Activated T-cell treated with anti-CD3 and anti-CD28 coated beads, Interleukin-2, amount 50 U/mL, for 72 hours (primary cell): ENCODE measurements around the gene HOXD11. TPM values are rescaled to one million over a fixed set of nuclear protein-coding genes. Genes with fewer than 3 reads are reported as not detected.

Experiments
- ATAC-seq, 2 donors: fragments of 150-1000 bp; cut with Tn5 transposase; replicated peaks in 1 of 2; 2 replicates each; pipeline ENCODE4 v1.10.0; 2021; ENCODE audit warnings: moderate library complexity in 2 of 2, mild to moderate bottlenecking in 1 of 2
- DNase-seq, 2 donors: peaks; one replicate each; pipeline ENCODE4 v3.0.0; 2021 to 2022; ENCODE audit warnings: mixed read lengths in 1 of 2
- H3K27ac Mint-ChIP-seq: one replicate; pipeline ENCODE4 v1.8.0; 2022; ENCODE audit warnings: mild to moderate bottlenecking, moderate library complexity, mixed read lengths
- H3K27me3 Mint-ChIP-seq: one replicate; pipeline ENCODE4 v1.8.0; 2022; ENCODE audit warnings: low read depth, mixed read lengths
- H3K36me3 Mint-ChIP-seq, 2 donors: one replicate each; pipeline ENCODE4 v1.8.0; 2022; ENCODE audit warnings: mixed read lengths in 2 of 2, mild to moderate bottlenecking in 1 of 2; ENCODE audit not compliant: insufficient read depth in 2 of 2
- H3K4me1 Mint-ChIP-seq: one replicate; pipeline ENCODE4 v1.8.0; 2022; ENCODE audit warnings: low read depth, mixed read lengths
- H3K4me3 Mint-ChIP-seq, 2 donors: one replicate each; pipeline ENCODE4 v1.8.0; 2022; ENCODE audit warnings: mild to moderate bottlenecking in 2 of 2, mixed read lengths in 2 of 2, moderate library complexity in 2 of 2
- H3K9me3 Mint-ChIP-seq, 2 donors: one replicate each; pipeline ENCODE4 v1.8.0; 2022; ENCODE audit warnings: mixed read lengths in 2 of 2
- total RNA-seq, 2 donors: library from RNA; stranded (reverse); gene quantifications; one replicate each; pipeline ENCODE4 v1.2.3, GENCODE V29; 2022

The HOXD11 gene
- total RNA-seq, 2 donors from 2014 or later, result not detected

GRCh38 chr2:176109192-176109901, 2.3 kb downstream of the HOXD11 start:
- H3K4me3 Mint-ChIP-seq, result peak overlapping the region; percentile 54 to 58
- H3K27me3 Mint-ChIP-seq, result peaks cover 78% of the 10 kb centered on the region
- H3K4me1 Mint-ChIP-seq, result peaks cover 39% of the 10 kb centered on the region
- H3K27ac Mint-ChIP-seq, result peak overlapping the region; percentile 68
- ATAC-seq (no peak), DNase-seq (no peak)
- peaks cover 2 to 3% of the 10 kb centered on the region in 2 donors for H3K36me3 Mint-ChIP-seq
- H3K9me3 Mint-ChIP-seq, result no peaks in the 10 kb centered on the region

GRCh38 chr2:176109946-176110345, 2.9 kb downstream of the HOXD11 start:
- Mint-ChIP-seq H3K4me1 (peaks cover 33% of the 10 kb centered on the region), H3K27ac (peak overlapping the region; percentile 67), H3K4me3 (no peak overlapping the region), H3K36me3 (peaks cover 2 to 3% of the 10 kb centered on the region in 2 donors), H3K27me3 (peaks cover 78% of the 10 kb centered on the region), H3K9me3 (no peaks in the 10 kb centered on the region)
- ATAC-seq (no peak), DNase-seq (no peak)

GRCh38 chr2:176110415-176111308, 3.6 kb downstream of the HOXD11 start:
- H3K36me3 Mint-ChIP-seq, result peaks cover 2 to 3% of the 10 kb centered on the region in 2 donors
- H3K27me3 Mint-ChIP-seq, result peaks cover 78% of the 10 kb centered on the region
- ATAC-seq (no peak), DNase-seq (no peak)
- no peaks in the 10 kb centered on the region for H3K9me3 Mint-ChIP-seq
- peaks cover 26% of the 10 kb centered on the region for H3K4me1 Mint-ChIP-seq
- no peak overlapping the region for H3K4me3 Mint-ChIP-seq
- H3K27ac Mint-ChIP-seq, result peak overlapping the region; percentile 57

GRCh38 chr2:176111309-176111663, 4.2 kb downstream of the HOXD11 start:
- H3K9me3 Mint-ChIP-seq, result no peaks in the 10 kb centered on the region
- no peak overlapping the region for H3K4me3 Mint-ChIP-seq
- H3K27ac Mint-ChIP-seq, result peak overlapping the region; percentile 57
- H3K27me3 Mint-ChIP-seq, result peaks cover 78% of the 10 kb centered on the region
- DNase-seq, result peak; percentile 45 to 53
- peak in 1 of 2 donors; percentile 33 for ATAC-seq
- peaks cover 20% of the 10 kb centered on the region for H3K4me1 Mint-ChIP-seq
- H3K36me3 Mint-ChIP-seq, result peaks cover under 1 to 2% of the 10 kb centered on the region in 2 donors

- DNase-seq (no peak), ATAC-seq (no peak)
- Mint-ChIP-seq H3K36me3 (peaks cover 0 to 2% of the 10 kb centered on the region in 2 donors), H3K27me3 (peaks cover 81% of the 10 kb centered on the region), H3K4me3 (no peak overlapping the region), H3K9me3 (no peaks in the 10 kb centered on the region), H3K4me1 (peaks cover 17% of the 10 kb centered on the region), H3K27ac (no peak overlapping the region)
Observed at GRCh38 chr2:176111846-176112374, 4.8 kb downstream of the HOXD11 start.

GRCh38 chr2:176112375-176113302, 5.6 kb downstream of the HOXD11 start:
- Mint-ChIP-seq H3K27me3 (peaks cover 88% of the 10 kb centered on the region), H3K4me1 (peaks cover 17% of the 10 kb centered on the region), H3K9me3 (no peaks in the 10 kb centered on the region), H3K36me3 (peaks cover 0 to 2% of the 10 kb centered on the region in 2 donors), H3K27ac (peak overlapping the region; percentile 57), H3K4me3 (no peak overlapping the region)
- DNase-seq (no peak), ATAC-seq (no peak)

- H3K27ac Mint-ChIP-seq, result no peak overlapping the region
- DNase-seq, result no peak
- H3K4me1 Mint-ChIP-seq, result peaks cover 20% of the 10 kb centered on the region
- H3K4me3 Mint-ChIP-seq, result no peak overlapping the region
- no peak for ATAC-seq
- peaks cover 96% of the 10 kb centered on the region for H3K27me3 Mint-ChIP-seq
- peaks cover 2 to 6% of the 10 kb centered on the region in 2 donors for H3K36me3 Mint-ChIP-seq
- H3K9me3 Mint-ChIP-seq, result peaks cover 0 to 2% of the 10 kb centered on the region in 2 donors
Observed at GRCh38 chr2:176114120-176114929, 7.2 kb downstream of the HOXD11 start.

- ATAC-seq (no peak), DNase-seq (no peak)
- Mint-ChIP-seq H3K4me3 (no peak overlapping the region), H3K27me3 (peaks cover 96% of the 10 kb centered on the region), H3K36me3 (peaks cover 2 to 4% of the 10 kb centered on the region in 2 donors), H3K9me3 (peaks cover 0 to 2% of the 10 kb centered on the region in 2 donors), H3K4me1 (peaks cover 14% of the 10 kb centered on the region), H3K27ac (no peak overlapping the region)
Observed at GRCh38 chr2:176114930-176115625, 8.0 kb downstream of the HOXD11 start.

- no peak for DNase-seq
- H3K27me3 Mint-ChIP-seq, result peaks cover 97% of the 10 kb centered on the region
- no peak within 1 kb of the TSS for H3K27ac Mint-ChIP-seq
- H3K4me3 Mint-ChIP-seq, result no peak within 1 kb of the TSS
- peaks cover 0 to 2% of the 10 kb centered on the region in 2 donors for H3K9me3 Mint-ChIP-seq
- peaks cover 13% of the 10 kb centered on the region for H3K4me1 Mint-ChIP-seq
- no peak for ATAC-seq
- peaks cover 2 to 4% of the 10 kb centered on the region in 2 donors for H3K36me3 Mint-ChIP-seq
Observed at GRCh38 chr2:176115883-176116813, 9.1 kb downstream of the HOXD11 start, which contains the start of gene HOXD10. HOXD10 (plus strand) TSS chr2:176116778; CDS start chr2:176116834, 56 bp downstream.

GRCh38 chr2:176117162-176117822, 10.2 kb downstream of the HOXD11 start:
- Mint-ChIP-seq H3K4me1 (peaks cover 11% of the 10 kb centered on the region), H3K27ac (no peak overlapping the region), H3K36me3 (peaks cover 2 to 4% of the 10 kb centered on the region in 2 donors), H3K9me3 (peaks cover 0 to 2% of the 10 kb centered on the region in 2 donors), H3K27me3 (peaks cover 91% of the 10 kb centered on the region), H3K4me3 (no peak overlapping the region)
- DNase-seq, result no peak
- no peak for ATAC-seq
